Astrocyte of the cerebellum (primary cell): ENCODE data around the gene MCRS1.

Experiments
- DNase-seq: peaks from one replicate; pipeline ENCODE4 v3.0.0-alpha.2; 2011; ENCODE audit warnings: low read depth
- H3K4me3 ChIP-seq: 2 replicates; pipeline ENCODE4 v1.5.1; 2011; ENCODE audit warnings: mild to moderate bottlenecking, low read depth, low read length, moderate library complexity
- in situ Hi-C: cut with HindIII; loops from 2 replicates; pipeline ENCODE4 v1.10.0; 2017; ENCODE audit warnings: low sequenced_read_pairs
- TF ChIP-seq, protein P1 (sequence below): IDR thresholded peaks from 2 replicates; pipeline ENCODE4 v1.5.1; 2012; ENCODE audit warnings: low read length, low read depth, moderate library complexity, mild to moderate bottlenecking; ENCODE audit errors: missing control alignments

MCRS1 gene

DNA sequence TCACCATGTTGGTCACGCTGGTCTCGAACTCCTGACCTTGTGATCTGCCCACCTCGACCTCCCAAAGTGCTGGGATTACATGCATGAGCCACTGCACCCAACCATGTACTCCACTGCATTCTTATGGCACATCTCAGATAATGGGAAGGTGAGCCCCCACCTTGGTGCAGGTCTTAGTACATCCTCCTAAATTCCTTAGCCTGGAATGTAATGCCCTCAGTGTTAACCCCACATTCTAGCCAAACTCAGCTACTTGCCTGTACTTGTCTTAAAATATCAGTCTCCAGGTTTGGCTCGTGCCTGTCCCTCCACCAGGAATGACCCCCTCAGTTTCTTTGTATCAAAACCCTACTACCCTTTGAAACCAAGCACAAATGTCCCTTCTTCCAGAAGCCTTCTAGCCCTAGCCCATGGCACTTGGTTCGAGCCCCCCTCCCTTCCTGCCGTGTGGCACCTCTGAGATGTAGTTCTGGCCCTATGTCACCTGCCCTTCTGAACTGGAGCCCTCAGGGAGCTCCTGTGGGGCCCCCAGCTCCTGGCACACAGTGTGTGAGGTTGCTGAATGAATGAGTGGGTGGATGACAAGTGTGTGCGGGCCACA is 20.8 kb downstream of the MCRS1 start:
- DNase-seq: no peak
- no peak overlapping the region for H3K4me3 ChIP-seq
- in situ Hi-C loops: no loop called here
- TF ChIP-seq, protein P1, sequence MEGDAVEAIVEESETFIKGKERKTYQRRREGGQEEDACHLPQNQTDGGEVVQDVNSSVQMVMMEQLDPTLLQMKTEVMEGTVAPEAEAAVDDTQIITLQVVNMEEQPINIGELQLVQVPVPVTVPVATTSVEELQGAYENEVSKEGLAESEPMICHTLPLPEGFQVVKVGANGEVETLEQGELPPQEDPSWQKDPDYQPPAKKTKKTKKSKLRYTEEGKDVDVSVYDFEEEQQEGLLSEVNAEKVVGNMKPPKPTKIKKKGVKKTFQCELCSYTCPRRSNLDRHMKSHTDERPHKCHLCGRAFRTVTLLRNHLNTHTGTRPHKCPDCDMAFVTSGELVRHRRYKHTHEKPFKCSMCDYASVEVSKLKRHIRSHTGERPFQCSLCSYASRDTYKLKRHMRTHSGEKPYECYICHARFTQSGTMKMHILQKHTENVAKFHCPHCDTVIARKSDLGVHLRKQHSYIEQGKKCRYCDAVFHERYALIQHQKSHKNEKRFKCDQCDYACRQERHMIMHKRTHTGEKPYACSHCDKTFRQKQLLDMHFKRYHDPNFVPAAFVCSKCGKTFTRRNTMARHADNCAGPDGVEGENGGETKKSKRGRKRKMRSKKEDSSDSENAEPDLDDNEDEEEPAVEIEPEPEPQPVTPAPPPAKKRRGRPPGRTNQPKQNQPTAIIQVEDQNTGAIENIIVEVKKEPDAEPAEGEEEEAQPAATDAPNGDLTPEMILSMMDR: no peak

DNA sequence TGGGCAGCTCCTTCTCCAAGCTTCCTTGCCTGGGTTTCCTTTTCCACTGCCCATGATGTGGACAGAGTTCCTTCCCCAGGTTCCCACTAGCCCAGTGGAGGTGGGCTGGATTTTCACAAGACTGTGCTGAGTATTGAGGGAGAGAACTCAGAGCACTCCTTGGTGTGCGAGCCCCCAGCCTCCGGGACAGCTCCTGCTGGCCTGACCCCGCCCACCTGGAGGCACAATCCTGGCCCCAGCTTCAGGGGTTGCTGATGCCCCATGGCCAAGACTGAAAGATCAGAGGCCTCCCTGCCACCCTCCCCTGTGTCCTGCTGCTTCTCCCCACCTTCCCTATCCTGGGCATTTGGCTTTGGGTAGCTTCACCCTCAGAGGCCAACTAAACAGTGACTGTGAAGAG is 21.5 kb downstream of the MCRS1 start:
- no peak overlapping the region for H3K4me3 ChIP-seq
- DNase-seq: no peak
- in situ Hi-C loops: no loop called here
- TF ChIP-seq, protein P1: no peak

DNA sequence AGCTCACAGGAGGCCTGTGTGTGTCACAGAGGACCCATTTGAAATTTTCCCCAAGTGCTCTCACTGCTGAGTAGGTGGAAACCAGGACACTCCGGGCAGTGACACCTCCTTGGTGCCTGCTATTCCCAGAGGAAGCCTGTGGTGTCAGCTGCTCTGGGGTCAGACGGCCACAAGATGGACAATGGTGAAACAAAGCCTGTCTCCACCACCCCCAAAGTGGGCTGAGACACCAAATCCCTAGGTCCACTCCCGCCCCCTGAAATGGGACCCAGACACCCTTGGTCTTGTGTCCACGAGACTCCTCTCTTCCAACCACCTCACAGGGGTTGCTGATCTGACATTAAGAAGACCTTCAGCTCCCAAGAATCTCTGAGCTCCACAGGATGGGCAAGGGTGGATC is 22.1 kb downstream of the MCRS1 start:
- TF ChIP-seq, protein P1: no peak
- no peak overlapping the region for H3K4me3 ChIP-seq
- in situ Hi-C loops: no loop called here
- no peak for DNase-seq

DNA sequence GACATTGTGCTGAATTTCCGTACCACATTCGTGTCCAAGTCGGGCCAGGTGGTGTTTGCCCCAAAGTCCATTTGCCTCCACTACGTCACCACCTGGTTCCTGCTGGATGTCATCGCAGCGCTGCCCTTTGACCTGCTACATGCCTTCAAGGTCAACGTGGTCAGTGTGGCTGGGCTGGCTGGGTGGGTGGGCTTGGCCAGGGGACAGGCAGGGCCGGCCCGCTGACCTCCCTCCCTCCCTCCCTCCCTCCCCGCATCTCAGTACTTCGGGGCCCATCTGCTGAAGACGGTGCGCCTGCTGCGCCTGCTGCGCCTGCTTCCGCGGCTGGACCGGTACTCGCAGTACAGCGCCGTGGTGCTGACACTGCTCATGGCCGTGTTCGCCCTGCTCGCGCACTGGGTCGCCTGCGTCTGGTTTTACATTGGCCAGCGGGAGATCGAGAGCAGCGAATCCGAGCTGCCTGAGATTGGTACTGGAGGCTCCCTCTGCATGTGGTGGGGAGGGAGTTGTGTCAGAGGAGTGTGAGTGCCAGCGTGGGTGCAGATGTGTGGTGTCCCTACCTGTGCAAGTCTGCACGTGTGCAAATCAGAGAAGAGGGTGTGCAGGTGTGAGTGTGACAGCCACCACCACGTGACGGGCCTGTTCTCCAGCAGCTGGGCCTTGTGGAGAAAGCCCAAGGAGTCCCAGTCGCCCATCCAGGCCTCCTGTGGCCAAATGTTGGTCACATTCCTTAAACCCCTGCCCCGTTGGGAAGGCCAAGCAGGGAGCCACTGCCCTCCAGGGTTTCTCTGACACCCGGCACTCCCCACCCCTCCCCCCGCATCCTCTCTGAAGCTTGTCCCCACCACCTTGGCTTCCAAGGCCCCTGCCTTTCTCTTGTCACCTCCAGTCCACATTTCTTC is 23.8 kb downstream of the MCRS1 start:
- TF ChIP-seq, protein P1: no peak
- DNase-seq: no peak
- H3K4me3 ChIP-seq: no peak overlapping the region
- in situ Hi-C loops: no loop called here

DNA sequence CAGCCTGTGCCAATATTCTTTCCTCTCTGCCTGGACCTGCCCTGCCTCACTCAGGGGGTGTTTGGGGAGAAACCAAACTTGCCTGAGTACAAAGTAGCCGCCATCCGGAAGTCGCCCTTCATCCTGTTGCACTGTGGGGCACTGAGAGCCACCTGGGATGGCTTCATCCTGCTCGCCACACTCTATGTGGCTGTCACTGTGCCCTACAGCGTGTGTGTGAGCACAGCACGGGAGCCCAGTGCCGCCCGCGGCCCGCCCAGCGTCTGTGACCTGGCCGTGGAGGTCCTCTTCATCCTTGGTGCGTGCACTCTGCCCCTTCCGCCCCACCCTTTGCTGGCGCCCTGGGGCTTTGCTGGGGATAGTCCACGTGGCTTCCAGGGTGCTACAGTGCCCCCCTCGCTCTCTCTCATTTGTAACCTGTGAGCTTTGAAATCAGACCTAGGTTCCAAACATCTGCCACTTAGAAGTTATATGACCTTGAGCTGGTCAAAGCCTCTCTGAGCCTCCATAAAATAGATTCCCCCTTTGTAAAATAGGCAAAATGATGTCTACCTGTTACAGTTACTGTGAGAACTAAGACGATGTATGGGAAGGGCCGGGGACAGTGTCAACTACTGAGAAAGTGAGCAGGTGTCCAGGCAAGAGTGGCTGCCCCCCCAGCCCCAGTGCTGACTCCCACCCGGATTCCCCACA is 24.6 kb downstream of the MCRS1 start:
- H3K4me3 ChIP-seq: no peak overlapping the region
- TF ChIP-seq, protein P1: no peak
- in situ Hi-C loops: no loop called here
- no peak for DNase-seq

DNA sequence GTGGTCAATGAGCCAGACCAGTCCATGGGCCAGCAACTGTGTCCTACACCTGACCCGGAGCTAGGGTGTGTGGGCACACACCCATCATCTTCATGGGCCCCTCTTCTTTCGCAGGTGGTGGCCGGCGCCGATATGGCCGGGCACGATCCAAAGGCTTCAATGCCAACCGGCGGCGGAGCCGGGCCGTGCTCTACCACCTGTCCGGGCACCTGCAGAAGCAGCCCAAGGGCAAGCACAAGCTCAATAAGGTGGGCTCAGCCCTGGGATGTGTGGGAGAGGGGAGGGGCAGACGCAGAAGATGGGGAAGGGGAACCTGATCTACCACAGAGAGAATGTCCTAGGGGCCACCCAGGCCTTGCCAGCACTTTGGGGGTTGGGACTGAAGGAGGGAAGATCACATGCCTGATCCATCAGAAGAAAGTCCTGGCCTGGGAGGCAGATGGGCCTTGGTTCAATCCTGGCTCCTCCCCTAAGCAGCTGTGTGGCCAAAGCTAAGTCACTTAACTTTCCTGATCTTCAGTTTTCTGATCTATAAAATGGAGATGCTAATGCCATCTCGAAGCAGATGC is 25.3 kb downstream of the MCRS1 start:
- no peak overlapping the region for H3K4me3 ChIP-seq
- TF ChIP-seq, protein P1: no peak
- no peak for DNase-seq
- in situ Hi-C loops: no loop called here
